ENCODE data around the gene EP400.

- TF ChIP-seq CTCF (IDR thresholded peaks at IDR 0.05): no peak
- no peak for TF ChIP-seq POLR2A (IDR thresholded peaks at IDR 0.05)
Observed at GRCh38 chr12:132079200-132079599, 129.5 kb downstream of the EP400 start.
